MG63 (cell line): ENCODE results near the gene DLGAP4. TPM values are rescaled to one million over a fixed set of nuclear protein-coding genes. Genes with fewer than 3 reads are reported as not detected.

ENCODE experiments used
- DNase-seq: peaks from one replicate; pipeline ENCODE4 v3.0.0-alpha.2; 2020
- H3K27me3 ChIP-seq: fragments of 250-450 bp; sonication (Bioruptor Pico); 2 replicates; pipeline ENCODE4 v1.5.1; 2020; ENCODE audit warnings: mild to moderate bottlenecking, moderate library complexity
- H3K36me3 ChIP-seq: fragments of 250-450 bp; sonication (Bioruptor Pico); 2 replicates; pipeline ENCODE4 v1.5.1; 2020; ENCODE audit warnings: mild to moderate bottlenecking, moderate library complexity
- H3K4me3 ChIP-seq: fragments of 250-450 bp; sonication (Bioruptor Pico); 2 replicates; pipeline ENCODE4 v1.5.1; 2020; ENCODE audit warnings: mild to moderate bottlenecking, moderate library complexity
- H3K9me3 ChIP-seq: fragments of 250-450 bp; sonication (Bioruptor Pico); 2 replicates; pipeline ENCODE4 v1.5.1; 2020; ENCODE audit warnings: mild to moderate bottlenecking, moderate library complexity
- total RNA-seq: library from RNA; depleted of rRNA; stranded (reverse); fragments of >200 nt; shearing (Covaris generic); gene quantifications from 2 replicates; pipeline ENCODE4 v1.2.3, GENCODE V29; 2014; ENCODE audit warnings: low replicate concordance

The DLGAP4 gene
- total RNA-seq, 1 experiment from 2014 or later: 12.0 TPM

DNA sequence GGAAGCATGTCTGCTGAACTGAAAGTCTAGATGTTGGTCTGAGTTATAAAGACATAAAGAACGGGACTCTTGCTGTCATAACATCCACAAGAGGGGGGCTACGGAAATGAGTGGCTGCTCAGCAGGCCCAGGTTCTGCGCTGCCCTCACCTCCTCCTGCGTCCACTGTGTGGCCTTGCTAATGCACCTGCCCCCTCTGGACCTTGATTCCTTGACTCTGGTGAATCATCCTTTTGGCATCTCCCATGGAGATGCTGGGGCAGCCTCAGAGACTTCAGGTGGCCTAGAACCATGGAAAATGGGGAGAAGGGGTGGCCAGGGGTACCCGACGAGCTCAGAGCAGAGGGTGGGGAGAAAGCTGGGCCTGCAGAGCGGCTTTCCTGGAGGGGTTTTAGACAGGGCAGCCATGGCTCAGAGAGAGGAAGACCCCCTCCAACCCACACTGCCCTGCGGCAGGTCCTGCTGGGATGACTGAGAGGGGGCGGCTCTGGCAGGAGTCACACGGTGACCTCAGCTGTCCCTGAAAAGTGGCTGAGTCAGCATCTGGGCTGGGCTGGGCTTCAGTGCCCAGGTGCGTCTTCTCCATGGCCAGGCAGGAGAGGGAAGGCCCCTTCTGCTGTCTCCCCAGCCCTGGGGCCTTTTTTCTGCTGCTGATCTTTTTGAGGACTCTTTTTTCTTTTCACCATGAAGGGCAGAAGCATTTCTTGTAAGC, 46.9 kb downstream of the DLGAP4 start:
- H3K4me3 ChIP-seq: no peak overlapping the region
- peaks cover 4% of the 10 kb centered on the region for H3K27me3 ChIP-seq
- no peaks in the 10 kb centered on the region for H3K9me3 ChIP-seq
- no peaks in the 10 kb centered on the region for H3K36me3 ChIP-seq
- DNase-seq: no peak

DNA sequence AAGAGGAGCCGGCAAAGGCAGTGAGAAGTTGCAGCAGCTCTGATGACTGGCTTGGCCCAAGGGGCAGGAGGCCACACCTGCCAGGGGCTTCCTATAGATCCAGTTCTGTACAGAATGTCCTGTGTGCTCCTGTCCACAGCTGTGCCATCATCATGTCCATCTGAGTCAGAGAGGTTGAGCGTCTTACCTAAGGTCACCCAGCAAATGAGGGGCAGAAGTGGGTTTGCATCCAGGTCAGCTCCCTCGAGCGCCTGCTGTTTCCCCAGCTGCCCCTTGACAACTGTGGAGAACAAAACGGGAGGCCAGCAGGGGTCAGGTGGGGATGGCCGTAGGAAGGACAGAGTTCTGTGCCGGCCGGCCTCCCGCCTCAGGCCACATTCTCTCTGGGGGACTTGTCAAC, 47.6 kb downstream of the DLGAP4 start:
- Histone ChIP-seq H3K27me3 (peaks cover 4% of the 10 kb centered on the region), H3K36me3 (no peaks in the 10 kb centered on the region), H3K4me3 (no peak overlapping the region), H3K9me3 (no peaks in the 10 kb centered on the region)
- no peak for DNase-seq

DNA sequence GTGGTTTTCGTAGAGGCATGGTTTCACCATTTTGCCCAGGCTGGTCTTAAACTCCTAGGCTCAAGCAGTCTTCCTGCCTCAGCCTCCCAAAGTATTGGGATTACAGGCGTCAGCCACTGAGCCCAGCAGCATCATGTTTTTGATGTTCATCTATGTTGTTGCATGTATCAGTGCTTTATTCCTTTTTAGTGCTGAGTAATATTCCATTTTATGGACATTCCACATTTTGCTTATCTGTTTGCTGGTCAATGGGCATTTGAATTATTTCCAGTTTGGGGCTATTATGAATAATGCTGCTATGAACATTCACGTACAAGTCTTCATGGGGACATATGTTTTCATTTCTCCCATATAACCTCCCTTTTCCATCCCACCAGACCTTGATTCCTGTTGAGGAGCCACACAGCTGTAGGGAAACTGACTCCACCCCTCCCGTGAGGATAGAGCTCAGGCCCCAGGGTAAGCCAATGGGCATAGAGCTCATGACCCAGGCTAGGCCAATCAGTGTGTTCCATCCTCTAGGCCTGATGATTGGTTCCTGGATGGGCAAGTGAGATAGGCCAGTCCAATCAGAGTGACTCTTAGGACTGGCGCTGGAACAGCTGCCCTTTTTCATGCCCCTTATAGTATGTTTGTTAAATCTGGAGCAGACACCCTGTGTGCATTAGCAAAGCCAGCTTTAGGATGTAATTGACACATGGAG, 49.5 kb downstream of the DLGAP4 start:
- no peak overlapping the region for H3K4me3 ChIP-seq
- H3K27me3 ChIP-seq: peaks cover 4% of the 10 kb centered on the region; the same call in 1 of the 2 replicates
- H3K9me3 ChIP-seq: no peaks in the 10 kb centered on the region
- no peaks in the 10 kb centered on the region for H3K36me3 ChIP-seq
- DNase-seq: peak; percentile 19

DNA sequence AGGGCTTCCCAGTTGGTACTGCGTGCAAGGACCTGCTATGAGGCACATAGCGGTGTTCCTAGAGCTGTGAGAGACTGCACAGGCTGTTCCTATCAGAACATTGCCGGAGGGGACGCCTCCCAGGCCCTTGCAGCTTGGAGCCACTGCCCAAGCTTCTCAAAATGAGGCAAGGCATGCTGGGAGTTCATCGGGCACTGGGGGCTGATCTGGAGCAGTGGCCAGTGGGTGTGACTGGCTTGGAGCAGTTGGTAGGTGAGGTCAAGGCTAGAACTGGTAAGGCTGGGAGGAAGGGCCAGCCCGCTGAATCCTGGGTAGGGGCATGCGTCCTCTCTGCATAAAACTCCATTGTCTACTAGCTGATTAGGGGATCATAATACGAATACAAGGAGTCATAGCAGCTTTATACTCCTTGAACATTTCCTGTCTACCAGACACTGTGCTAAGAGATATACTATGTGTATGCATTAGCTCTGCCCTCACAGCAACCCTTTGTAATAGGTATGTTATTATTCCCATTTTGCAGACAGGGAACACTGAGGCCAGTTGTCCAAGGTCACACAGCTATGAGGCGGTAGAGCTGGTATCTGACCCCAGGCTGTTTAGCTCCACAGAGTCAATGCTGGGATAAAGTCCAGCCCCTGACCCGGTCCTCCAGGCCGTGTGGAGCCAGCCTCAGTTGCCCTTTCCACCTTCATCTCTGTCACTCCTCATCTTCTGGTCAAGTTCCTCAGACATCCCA, 53.7 kb downstream of the DLGAP4 start:
- no peaks in the 10 kb centered on the region for H3K36me3 ChIP-seq
- DNase-seq: no peak
- H3K4me3 ChIP-seq: no peak overlapping the region
- H3K9me3 ChIP-seq: no peaks in the 10 kb centered on the region
- no peaks in the 10 kb centered on the region; the same call in 1 of the 2 replicates for H3K27me3 ChIP-seq

DNA sequence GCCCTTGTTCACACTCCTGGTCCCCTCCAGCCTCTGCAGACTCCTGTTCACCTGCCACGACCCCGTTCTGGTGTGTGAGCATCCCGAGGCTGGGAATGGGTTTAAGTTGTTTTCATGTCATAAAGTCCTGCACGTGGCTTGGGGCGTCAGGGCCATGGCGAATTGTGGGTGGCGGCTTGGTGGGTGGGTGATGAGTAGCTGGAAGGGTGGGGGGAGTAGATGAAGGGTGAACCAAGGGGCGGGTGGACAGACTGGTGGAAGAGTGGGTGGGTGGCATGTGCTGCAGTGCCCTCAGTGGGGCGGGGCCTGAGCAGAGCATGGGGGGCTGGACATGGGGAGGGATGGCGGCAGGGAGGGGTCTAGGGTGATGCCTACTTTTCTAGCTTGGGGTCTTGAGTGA, 54.3 kb downstream of the DLGAP4 start:
- DNase-seq: no peak
- H3K9me3 ChIP-seq: no peaks in the 10 kb centered on the region
- H3K27me3 ChIP-seq: no peaks in the 10 kb centered on the region; the same call in 1 of the 2 replicates
- H3K4me3 ChIP-seq: no peak overlapping the region
- H3K36me3 ChIP-seq: no peaks in the 10 kb centered on the region

DNA sequence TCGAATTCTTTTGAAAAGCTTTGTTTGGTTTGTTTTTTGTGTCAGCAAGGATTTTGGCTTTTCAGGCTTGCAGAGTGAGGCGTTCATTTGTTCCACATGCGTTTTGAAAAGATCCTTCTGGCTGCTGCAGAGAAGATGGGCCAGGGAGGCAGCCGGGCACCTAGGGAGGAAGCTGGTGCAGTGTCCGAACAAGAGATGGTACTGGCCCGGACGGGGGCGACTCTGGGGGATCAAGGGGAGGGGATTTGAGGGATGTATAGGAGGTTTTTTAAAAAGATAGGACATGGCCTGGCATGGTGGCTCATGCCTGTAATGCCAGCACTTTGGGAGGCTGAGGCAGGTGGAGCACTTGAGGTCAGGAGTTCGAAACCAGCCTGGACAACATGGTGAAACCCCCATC, 55.3 kb downstream of the DLGAP4 start:
- no peak for DNase-seq
- H3K9me3 ChIP-seq: no peaks in the 10 kb centered on the region
- no peaks in the 10 kb centered on the region for H3K36me3 ChIP-seq
- H3K27me3 ChIP-seq: peaks cover 7% of the 10 kb centered on the region; the same call in 1 of the 2 replicates
- H3K4me3 ChIP-seq: no peak overlapping the region

DNA sequence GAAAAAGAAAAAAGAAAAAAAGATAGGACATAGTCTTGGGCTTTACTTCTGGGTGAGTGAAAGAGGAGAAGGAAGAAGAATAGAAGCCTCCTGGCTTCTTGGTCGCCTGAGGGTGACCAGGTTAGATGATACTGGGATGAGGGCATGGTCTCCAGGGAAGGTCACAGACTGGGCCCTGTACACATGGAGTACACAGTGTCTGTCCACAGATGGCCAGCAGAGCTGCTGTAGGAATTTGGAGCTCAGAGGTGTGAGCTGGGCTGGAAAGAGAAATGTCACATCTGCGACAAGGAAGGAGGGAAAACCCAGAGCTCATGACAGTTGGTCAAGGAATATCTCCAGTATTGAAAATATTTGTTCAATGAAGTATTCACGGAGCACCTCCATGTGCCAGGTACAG, 56.1 kb downstream of the DLGAP4 start:
- H3K36me3 ChIP-seq: no peaks in the 10 kb centered on the region
- H3K4me3 ChIP-seq: no peak overlapping the region
- DNase-seq: no peak
- H3K27me3 ChIP-seq: peaks cover 9% of the 10 kb centered on the region; the same call in 1 of the 2 replicates
- H3K9me3 ChIP-seq: no peaks in the 10 kb centered on the region

DNA sequence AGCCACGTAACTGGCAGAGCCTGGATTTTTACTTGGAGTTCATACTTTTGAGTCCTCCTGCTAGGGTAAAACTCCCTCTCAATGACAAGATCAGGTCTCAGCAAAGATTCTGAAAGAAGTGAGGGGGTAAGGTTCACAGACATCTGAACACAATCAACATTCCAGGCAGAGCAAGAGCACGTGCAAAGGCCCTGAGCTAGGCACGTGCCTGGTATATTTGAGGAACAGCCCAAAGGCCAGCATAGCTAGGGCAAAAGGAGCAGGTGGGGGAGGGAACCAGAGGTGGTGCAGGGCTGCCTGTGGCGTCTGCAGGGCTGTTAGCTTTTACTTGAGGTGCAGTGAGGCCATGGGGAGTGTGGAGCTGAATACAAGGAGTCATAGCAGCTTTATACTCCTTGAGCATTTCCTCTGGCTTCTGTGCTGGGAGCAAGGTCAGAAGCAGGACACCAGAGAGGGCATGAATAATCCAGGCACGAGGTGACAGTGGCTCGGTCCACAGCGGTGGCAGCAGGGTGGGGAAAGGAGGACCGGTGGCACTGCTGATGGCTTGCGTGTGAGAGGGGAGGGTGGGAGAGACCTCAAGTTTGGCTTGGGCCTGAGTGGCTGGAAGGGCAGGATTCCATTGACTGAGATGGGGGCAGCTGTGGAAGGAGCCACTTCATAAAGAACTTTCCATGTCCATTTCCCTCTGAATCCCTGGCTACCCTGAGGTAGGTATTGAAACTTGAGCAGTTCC, 57.0 kb downstream of the DLGAP4 start:
- no peaks in the 10 kb centered on the region for H3K9me3 ChIP-seq
- no peak for DNase-seq
- H3K4me3 ChIP-seq: no peak overlapping the region
- no peaks in the 10 kb centered on the region for H3K36me3 ChIP-seq
- peaks cover 9% of the 10 kb centered on the region; the same call in 1 of the 2 replicates for H3K27me3 ChIP-seq

DNA sequence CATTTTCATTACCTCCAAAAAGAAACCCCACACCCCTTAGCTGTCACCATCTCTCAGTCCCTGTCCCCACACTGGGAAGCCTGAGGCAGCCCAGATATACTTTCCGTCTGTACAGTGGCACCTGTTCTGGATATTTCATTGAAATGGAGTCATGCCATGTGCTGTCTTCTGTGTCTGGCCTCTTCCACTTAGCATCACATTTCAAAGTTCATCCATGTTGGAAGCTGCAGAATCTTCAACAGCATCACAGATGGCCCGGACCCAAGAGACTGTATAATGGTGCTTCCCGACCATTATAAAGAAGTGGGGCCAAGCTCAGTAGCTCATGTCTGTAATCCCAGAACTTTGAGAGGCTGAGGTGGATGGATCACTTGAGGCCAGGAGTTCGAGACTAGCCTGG, 58.4 kb downstream of the DLGAP4 start:
- no peaks in the 10 kb centered on the region for H3K9me3 ChIP-seq
- no peak overlapping the region for H3K4me3 ChIP-seq
- peaks cover 13% of the 10 kb centered on the region; the same call in 1 of the 2 replicates for H3K27me3 ChIP-seq
- DNase-seq: no peak
- no peaks in the 10 kb centered on the region for H3K36me3 ChIP-seq

DNA sequence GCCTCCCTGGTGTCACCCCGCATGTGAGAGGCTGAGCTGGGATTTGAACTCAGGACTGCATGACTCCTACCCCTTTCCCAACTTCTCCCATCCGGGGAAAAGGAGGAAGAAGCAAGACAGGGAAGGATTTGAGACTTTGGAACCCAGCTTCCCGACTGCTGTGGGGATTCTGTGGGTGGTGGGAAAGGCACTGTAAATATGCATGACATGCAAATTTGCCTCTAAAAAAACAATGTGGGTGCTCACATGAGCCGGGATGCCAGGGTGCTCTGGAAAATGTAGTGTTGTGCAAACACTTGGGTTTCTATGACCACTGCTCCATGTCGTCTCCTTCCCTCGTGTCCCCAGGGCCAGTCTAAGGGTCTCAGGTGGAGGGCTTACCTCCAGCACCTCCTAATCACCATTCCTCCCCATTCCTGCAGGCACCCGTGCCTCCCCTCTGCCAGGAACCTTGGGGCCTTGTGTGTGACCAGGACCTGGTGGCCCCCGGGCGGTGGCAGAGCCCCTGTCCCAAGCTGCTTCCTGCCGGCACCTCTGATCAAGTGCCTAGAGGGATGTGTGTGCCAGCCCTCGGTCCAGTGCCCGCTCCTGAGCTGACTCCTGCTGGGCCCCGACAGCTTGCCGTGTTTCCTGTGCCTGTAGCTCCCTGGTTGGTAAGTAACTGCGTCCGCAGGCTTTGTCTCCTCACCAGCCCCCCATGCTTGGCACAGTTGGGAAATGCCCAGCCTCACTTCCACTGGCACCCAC, 60.7 kb downstream of the DLGAP4 start:
- Histone ChIP-seq H3K4me3 (no peak overlapping the region), H3K9me3 (no peaks in the 10 kb centered on the region), H3K27me3 (peaks cover 24% of the 10 kb centered on the region), H3K36me3 (no peaks in the 10 kb centered on the region)
- DNase-seq: no peak

DNA sequence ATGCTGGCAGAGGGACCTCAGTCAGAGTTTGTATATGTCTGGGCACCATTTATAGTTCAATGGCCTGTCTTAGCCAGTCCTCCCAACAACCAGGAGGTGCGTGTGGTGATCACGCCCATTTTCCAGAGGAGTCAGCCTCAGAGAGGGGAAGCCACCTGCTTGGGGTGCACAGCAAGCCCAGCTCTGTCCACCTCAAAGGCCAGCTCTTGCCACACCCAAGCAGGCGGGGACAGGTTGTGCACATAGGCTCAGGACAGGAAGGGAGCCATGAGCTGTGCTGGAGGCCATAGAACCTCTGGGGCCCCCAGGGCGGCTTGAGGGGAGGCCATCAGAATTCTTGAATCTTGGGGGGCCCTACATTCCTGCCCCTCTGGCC, 61.2 kb downstream of the DLGAP4 start:
- Histone ChIP-seq H3K27me3 (peaks cover 27% of the 10 kb centered on the region), H3K4me3 (no peak overlapping the region), H3K36me3 (no peaks in the 10 kb centered on the region), H3K9me3 (no peaks in the 10 kb centered on the region)
- DNase-seq: no peak

DNA sequence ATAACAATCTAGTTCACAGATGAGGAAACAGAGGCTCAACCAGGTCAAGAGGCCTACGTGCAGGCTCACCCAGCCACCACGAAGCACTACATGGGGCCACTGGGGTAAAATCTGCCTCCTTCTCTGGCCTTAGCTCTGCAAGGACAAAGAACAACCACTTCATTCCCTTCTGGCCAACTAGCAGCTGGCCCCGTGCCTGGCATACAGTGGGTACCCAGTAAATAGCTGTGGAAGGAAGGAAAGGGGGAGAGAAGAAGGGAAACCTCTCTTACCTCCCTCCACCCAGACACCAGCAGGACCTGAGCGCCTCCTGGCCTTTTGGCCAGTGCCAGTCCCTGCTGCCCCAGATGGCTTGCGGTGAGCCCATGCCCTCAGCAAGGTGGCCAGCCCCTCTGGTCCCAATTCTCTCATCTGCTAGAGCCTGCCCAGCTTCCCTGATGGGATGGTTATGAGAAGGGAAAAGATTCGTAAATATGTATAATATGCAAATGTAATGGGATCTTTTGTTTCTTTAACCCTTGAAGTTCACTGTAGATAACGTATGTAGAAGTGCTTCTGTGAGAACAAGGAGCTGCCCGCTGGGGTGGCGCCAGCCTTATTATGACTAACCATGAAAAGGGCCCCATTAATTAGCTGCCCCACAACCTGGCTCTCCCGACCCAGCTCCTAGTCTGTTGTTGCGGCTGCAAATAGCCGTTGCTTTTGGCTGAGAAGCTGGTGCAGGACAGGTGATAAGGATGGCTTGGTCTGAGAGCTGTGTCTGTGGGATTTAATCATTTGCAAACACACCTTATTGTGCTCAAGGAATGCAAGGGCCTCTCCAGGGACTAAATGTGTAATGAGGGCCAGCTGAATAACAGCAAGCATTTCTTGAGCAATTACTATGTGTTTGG, 62.0 kb downstream of the DLGAP4 start:
- no peaks in the 10 kb centered on the region for H3K9me3 ChIP-seq
- no peak overlapping the region for H3K4me3 ChIP-seq
- H3K36me3 ChIP-seq: no peaks in the 10 kb centered on the region
- H3K27me3 ChIP-seq: peaks cover 35% of the 10 kb centered on the region
- no peak for DNase-seq

DNA sequence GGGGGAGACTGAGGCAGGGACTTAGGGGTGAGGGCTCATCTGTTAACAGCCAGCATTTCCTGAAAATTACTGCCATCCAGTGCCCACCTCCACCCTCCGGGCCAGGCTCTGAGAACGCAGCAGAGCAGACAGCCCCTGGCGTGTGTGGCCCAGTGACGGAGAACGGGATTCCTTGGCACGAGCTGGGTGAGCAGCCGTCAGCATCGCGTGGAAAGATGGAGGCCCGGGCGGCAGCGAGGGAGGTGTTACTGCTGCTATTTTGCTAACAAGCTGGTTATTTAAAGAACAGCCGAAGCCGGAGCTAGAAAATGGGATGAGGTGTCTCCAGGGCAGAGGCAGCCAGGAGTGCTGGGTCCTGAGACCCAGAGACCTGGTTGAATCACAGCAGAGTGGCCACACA, 62.7 kb downstream of the DLGAP4 start:
- DNase-seq: no peak
- Histone ChIP-seq H3K9me3 (no peaks in the 10 kb centered on the region), H3K27me3 (peaks cover 40% of the 10 kb centered on the region), H3K36me3 (no peaks in the 10 kb centered on the region), H3K4me3 (no peak overlapping the region)

DNA sequence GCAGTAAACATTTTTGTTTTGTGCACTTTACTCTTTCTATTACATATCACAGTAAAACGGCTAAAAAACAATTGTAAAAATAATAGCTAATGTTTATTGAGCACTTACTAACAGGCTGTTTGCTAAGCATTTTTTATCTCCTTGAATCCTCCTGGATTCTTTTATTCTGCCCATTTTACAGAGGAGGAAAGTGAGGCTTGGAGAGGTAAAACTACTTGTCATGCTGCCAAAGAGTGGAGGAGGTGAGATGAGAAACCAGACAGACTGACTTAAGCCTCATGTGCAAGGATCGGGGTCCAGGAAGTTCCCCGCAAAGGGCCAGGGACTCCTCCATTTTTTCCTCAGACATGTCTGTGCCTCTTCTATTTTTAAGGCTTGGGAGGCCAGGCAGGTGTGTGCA, 63.6 kb downstream of the DLGAP4 start:
- Histone ChIP-seq H3K27me3 (peaks cover 40% of the 10 kb centered on the region), H3K36me3 (no peaks in the 10 kb centered on the region), H3K4me3 (no peak overlapping the region), H3K9me3 (no peaks in the 10 kb centered on the region)
- DNase-seq: no peak

DNA sequence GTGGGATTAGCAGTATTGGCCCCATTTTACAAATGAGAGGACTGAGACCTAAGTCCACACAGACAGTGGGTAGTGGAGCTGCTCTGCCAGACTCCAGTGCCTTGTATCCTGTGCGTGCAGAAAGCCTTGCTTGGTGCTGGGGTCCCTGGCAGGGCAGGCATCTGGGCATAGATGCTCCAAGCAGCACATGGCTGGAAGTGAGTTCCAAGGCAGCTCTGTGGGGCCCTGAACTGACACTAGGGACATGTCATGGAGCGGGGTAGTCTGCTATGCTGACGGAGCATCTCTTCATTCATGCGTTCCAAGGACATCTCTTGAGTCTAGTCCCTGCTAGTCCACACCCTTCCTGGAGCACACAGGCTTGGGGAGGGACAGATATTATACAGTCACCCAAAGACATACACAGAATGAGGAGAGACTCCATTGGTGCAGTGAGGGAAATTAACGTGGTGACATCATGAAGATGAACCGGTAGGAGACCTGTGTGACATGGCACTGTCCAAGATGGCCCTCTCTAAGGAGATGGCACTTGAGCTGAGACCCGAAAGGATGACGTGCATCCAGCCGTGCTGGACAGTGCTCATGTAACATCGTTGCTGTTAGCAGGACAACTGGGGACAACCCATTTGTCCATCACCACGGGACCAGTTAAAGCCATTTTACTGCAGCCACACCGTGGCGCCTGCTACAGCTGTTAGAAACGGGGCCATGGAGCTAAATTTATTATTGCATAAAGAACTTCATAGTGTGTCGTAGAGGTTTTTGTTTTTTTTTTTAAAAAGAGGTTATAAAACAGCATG, 65.1 kb downstream of the DLGAP4 start:
- Histone ChIP-seq H3K36me3 (no peaks in the 10 kb centered on the region), H3K27me3 (peaks cover 42% of the 10 kb centered on the region), H3K9me3 (no peaks in the 10 kb centered on the region), H3K4me3 (no peak overlapping the region)
- DNase-seq: no peak
